Large intestine (tissue), 3 donors: ENCODE data around the gene BCR. TPM values are rescaled to one million over a fixed set of nuclear protein-coding genes. Genes with fewer than 3 reads are reported as not detected.
"Not testable (repeated sequence)": the region's sequence is repeated elsewhere in the genome, so short reads cannot be mapped to it uniquely, and the experiment has no call there.

Experiments used
- DNase-seq, 2 donors: peaks; one replicate each; pipeline versions ENCODE4 v3.0.0 to v3.0.0-alpha.2; 2013
- H3K27ac ChIP-seq: one replicate; pipeline ENCODE4 v1.5.1; 2013; ENCODE audit warnings: low read length
- H3K27me3 ChIP-seq: 2 replicates; pipeline ENCODE4 v1.6.1; 2013; ENCODE audit warnings: low read length; ENCODE audit not compliant: control insufficient read depth, insufficient read depth
- H3K36me3 ChIP-seq: 2 replicates; pipeline ENCODE4 v1.6.1; 2013; ENCODE audit warnings: low read length; ENCODE audit not compliant: control insufficient read depth, insufficient read depth
- H3K4me1 ChIP-seq: one replicate; pipeline ENCODE4 v1.6.1; 2013; ENCODE audit warnings: low read length; ENCODE audit not compliant: control insufficient read depth, insufficient read depth
- H3K4me3 ChIP-seq: one replicate; pipeline ENCODE4 v1.5.1; 2013; ENCODE audit warnings: low read length
- H3K9me3 ChIP-seq: one replicate; pipeline ENCODE4 v1.6.1; 2013; ENCODE audit warnings: mild to moderate bottlenecking, low read depth, low read length, moderate library complexity; ENCODE audit not compliant: control insufficient read depth
- WGBS: methylation state at CpG from one replicate; pipeline ENCODE4 v1.1.5; 2013; ENCODE audit warnings: low lambda C conversion rate; ENCODE audit not compliant: insufficient coverage; 5-methylcytosine and 5-hydroxymethylcytosine counted together
- polyA plus RNA-seq: library from polyadenylated mRNA; unstranded; fragments of 120-200 nt; gene quantifications from one replicate; pipeline ENCODE4 v1.2.1, GENCODE V29; 2013

Gene BCR
- polyA plus RNA-seq, 1 donor = 29.0 TPM

DNA sequence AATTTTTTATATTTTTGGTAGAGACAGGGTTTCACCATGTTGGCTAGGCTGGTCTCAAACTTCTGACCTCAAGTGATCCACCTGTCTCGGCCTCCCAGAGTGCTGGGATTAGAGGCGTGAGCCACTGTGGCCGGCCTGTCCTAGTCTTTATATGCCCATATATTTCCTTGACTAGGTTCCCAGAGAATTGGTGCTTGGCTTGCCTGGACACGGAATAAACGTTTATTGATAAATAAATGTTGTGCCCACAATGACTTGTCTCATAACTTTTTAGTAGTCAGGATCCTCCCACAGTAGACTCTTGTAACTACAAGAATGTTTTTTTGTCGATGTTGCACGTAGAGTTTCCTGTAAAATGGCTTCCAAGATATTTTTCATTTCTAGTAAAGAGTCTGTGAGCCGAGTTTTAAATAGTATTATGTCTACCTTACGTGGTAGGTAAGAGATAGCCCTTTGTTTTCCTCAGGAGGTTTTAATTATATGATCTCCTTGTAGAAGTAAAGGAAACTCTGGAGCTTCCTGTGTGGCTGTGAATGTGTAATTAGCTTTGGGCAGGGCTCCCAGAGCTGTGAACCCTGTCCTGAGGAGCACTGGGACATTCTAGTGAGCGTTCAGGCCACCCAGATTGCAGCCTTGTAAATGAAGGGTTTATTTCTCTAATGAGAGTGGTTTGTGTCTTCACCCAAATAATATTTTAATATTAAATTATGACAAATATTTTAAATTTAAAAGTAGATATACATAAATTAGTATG, 161.8 kb downstream of the BCR start:
- WGBS = 100% methylated on average over 1 of the region's 10 CpGs
- H3K36me3 ChIP-seq, H3K4me1 ChIP-seq, H3K9me3 ChIP-seq, DNase-seq, H3K27ac ChIP-seq, H3K4me3 ChIP-seq, H3K27me3 ChIP-seq: not testable (repeated sequence)

DNA sequence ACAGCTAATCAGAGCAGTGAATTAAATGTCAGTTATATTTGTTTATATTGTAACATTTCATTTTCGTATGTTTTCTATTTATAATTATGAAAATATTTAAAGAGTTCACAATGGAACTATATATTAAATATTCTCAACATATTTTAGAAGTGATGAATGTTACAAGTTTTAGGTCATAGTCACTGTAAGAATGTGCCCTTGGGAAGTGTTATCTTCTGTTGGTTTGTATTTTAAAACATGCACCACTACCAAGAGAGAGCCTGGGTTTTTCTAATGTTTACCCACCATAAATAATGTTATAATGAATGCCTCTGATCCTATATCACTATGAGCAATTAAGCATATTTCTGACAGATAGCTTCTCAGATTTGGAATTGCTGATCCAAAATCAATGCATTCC, 171.0 kb downstream of the BCR start:
- WGBS = 100% methylated on average over 1 of the region's 1 CpG
- Histone ChIP-seq H3K27me3 (no peaks in the 10 kb centered on the region), H3K4me1 (no peaks in the 10 kb centered on the region), H3K4me3 (no peak overlapping the region), H3K27ac (no peak overlapping the region), H3K36me3 (no peaks in the 10 kb centered on the region), H3K9me3 (no peaks in the 10 kb centered on the region)
- DNase-seq = no peak

DNA sequence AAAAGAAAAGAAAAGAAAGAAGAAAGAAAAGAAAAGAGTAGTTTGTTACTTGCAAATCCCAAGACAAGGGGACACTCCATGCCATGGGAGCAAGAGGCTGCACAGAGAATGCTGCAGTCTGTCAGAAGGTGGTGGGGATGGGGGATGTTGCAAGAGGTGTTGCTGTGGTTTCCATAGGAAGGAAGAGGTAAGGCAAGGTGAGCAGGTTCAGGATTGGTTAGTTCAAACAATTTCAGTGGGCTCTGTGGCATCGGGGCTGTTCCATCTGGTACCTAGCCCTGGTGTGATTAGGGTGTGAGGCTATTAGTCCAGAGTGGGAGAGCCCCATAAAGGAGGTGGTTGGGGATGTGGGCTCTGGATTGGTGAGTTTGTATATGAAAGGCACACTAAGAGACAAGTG, 172.7 kb downstream of the BCR start:
- H3K4me3 ChIP-seq = no peak overlapping the region
- WGBS = no CpG with 5 or more reads among the region's 1 CpG
- no peaks in the 10 kb centered on the region for H3K27me3 ChIP-seq
- H3K9me3 ChIP-seq = no peaks in the 10 kb centered on the region
- no peaks in the 10 kb centered on the region for H3K4me1 ChIP-seq
- H3K36me3 ChIP-seq = no peaks in the 10 kb centered on the region
- no peak overlapping the region for H3K27ac ChIP-seq
- DNase-seq = no peak

DNA sequence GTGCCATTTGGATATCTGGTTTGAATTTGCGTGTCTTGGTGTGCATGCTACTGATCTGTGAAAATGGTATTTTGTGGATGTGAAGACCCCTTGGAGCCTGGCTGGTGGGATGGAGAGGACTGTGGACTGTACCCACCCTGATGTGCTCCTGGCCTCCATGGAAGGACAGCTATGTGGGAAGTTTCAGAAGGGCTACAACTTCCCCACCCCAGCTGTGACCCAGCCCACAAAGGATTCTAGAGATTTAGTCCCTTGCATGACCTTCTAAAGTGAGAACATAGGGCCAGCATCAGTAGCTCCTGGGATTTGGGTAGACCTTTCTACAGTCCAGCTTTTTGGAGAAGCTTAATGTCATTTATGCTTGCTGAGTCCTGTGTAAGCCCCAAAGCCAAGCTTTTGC, 173.4 kb downstream of the BCR start:
- H3K4me3 ChIP-seq = no peak overlapping the region
- no peak overlapping the region for H3K27ac ChIP-seq
- DNase-seq = no peak
- no peaks in the 10 kb centered on the region for H3K4me1 ChIP-seq
- WGBS = no CpG with 5 or more reads among the region's 1 CpG
- H3K36me3 ChIP-seq = no peaks in the 10 kb centered on the region
- H3K27me3 ChIP-seq = no peaks in the 10 kb centered on the region
- no peaks in the 10 kb centered on the region for H3K9me3 ChIP-seq

DNA sequence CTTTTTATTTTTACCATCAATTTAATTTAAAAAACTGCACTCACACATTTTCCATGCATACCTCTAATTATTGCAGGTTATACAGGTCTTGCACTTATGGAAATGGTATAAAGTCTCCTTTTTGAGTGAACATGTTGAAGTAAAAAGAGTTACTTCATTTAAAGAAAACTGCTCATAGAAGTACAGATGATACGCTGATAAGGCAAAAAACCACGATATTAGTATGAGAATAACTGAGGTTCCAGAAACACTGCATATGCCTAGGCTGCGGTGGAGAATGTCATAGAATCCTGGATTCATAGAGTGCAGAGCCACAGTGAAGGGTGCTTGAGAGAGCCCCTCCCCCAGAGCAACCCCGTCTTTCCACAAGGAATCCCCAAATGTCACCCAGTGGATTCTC, 175.8 kb downstream of the BCR start:
- Histone ChIP-seq H3K9me3 (no peaks in the 10 kb centered on the region), H3K36me3 (no peaks in the 10 kb centered on the region), H3K27me3 (no peaks in the 10 kb centered on the region), H3K27ac (no peak overlapping the region), H3K4me1 (no peaks in the 10 kb centered on the region), H3K4me3 (no peak overlapping the region)
- DNase-seq = no peak
- WGBS = no CpG with 5 or more reads among the region's 4 CpGs

DNA sequence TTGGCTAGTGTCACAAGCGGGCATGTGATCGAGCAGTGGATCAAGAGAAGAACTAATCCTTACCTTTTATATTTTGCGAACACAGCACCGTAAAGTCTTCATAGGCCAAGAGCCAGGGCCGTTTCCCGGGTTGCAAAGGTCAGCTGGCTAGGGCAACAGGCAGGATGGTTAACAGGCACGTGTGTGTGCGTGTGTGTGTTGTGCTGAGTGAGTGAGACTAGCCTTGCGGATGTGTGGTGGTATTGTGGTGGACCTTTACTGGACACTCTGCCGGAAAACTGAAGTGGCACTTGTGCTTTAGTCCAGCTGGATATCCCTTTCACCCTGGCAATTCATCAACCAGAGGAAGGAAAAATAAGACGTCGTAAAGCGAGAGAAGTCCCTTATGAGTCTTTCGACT, 176.7 kb downstream of the BCR start:
- DNase-seq = no peak
- Histone ChIP-seq H3K36me3 (no peaks in the 10 kb centered on the region), H3K4me3 (no peak overlapping the region), H3K4me1 (no peaks in the 10 kb centered on the region), H3K27me3 (no peaks in the 10 kb centered on the region), H3K27ac (no peak overlapping the region), H3K9me3 (no peaks in the 10 kb centered on the region)
- 73% methylated on average over 3 of the region's 14 CpGs for WGBS

DNA sequence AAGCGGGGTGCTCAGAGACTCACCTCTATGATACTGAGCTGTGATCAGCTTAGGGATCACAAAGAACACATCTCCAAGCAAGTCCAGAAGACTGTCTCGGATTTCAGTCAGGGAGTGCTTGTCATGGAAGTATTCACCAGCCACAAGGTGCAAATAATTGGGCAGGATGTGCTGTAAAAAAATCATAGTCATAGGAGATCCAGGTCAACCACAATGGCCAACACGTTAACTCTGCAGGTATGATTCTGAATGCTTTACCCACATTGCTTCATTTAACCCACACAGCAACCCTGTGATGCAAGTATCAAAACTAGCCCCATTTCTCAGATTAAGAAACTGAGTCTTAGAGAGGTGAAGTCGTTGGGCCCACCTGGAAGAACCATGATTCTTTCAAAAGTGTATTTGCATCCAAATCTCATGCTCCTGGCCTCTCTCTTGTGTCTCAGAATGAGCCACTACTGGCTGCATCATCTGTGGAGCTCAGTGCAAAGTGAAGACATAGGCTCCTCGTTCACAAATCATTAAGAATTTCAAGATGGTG, 179.3 kb downstream of the BCR start:
- H3K36me3 ChIP-seq = no peaks in the 10 kb centered on the region
- no peaks in the 10 kb centered on the region for H3K9me3 ChIP-seq
- no peaks in the 10 kb centered on the region for H3K4me1 ChIP-seq
- no peak overlapping the region for H3K4me3 ChIP-seq
- no peak for DNase-seq
- no CpG with 5 or more reads among the region's 5 CpGs for WGBS
- H3K27me3 ChIP-seq = no peaks in the 10 kb centered on the region
- H3K27ac ChIP-seq = no peak overlapping the region

DNA sequence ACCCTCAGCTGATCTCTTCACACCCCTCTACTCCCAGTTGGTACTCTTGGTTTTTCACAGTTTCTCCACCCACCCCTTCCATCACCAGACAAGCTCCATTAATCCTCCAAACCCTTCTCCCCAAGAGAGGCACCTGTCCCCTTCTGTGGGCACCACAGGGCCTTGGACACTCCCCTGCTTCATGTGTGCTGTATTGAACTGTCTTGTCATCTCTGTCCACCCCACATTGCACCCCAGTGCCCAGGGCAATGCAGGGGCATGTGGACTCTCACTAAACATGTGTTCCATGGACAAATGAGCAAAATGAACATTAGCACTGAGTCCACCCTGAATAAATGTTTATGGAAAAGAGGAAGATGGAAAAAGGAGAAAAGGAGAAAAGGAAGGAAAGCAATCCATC, 181.4 kb downstream of the BCR start:
- Histone ChIP-seq H3K9me3 (no peaks in the 10 kb centered on the region), H3K4me3 (no peak overlapping the region), H3K27me3 (no peaks in the 10 kb centered on the region), H3K36me3 (no peaks in the 10 kb centered on the region), H3K27ac (no peak overlapping the region), H3K4me1 (no peaks in the 10 kb centered on the region)
- DNase-seq = no peak

DNA sequence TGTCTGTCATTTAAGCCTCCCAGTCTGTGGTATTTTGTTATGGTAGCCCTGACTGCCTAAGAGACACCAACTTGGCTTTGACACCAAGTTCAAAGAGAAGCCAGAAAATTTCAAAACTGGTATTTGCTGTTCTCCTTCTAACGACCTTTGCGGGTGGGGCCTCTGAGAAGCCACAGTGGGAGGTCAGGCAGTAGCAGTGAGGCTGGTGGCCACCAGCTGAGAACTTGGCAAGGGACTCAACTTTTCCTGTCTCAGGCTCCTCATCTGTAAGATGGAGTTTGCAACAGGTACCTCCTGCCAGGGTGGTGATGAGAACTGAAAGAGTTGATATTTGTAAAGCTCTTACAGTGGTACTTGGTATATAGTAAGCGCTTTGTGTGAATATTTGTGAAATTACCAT, 183.4 kb downstream of the BCR start:
- DNase-seq = no peak
- WGBS = no CpG with 5 or more reads among the region's 3 CpGs
- Histone ChIP-seq H3K4me3 (no peak overlapping the region), H3K27me3 (no peaks in the 10 kb centered on the region), H3K4me1 (no peaks in the 10 kb centered on the region), H3K9me3 (no peaks in the 10 kb centered on the region), H3K36me3 (no peaks in the 10 kb centered on the region), H3K27ac (no peak overlapping the region)

DNA sequence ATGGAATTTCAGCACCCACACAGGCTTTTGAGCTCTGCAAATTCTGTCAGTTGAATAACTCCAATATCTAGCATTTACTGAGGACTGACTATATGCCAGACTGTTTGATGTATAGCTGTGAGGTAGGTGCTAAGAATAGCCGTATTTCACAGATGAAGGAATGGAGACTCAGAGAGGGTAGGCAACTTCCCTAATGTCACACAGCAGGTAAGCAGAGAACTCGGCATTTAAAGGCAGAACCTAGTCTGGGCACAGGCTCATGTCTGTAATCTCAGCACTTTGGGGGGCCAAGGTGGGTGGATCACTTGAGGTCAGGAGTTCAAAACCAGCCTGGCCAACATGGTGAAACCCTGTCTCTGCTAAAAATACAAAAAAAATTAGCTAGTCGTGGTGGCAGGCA, 184.1 kb downstream of the BCR start:
- Histone ChIP-seq H3K36me3 (no peaks in the 10 kb centered on the region), H3K27me3 (no peaks in the 10 kb centered on the region), H3K9me3 (no peaks in the 10 kb centered on the region), H3K27ac (no peak overlapping the region), H3K4me3 (no peak overlapping the region), H3K4me1 (no peaks in the 10 kb centered on the region)
- DNase-seq = no peak
- WGBS = 100% methylated on average over 1 of the region's 3 CpGs

DNA sequence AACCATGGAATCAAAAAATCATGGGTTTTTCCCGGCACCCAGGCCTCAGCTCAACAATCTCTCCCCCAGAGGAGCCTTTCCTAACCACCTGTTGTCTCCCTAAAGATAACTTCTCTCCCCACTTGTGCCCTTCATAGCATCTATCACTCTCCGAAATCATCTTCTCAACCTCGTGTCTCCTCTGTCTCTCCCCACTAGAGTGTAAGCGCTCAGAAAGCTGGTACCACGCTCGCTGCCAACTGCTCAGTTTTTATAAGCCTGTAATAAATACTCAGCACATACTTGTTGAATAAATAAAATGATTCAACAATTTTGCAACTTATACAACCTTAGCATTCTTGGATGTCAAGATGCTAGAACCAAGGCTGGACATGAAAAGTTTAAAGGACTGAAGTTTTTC, 185.2 kb downstream of the BCR start:
- no peaks in the 10 kb centered on the region for H3K9me3 ChIP-seq
- DNase-seq = no peak
- no peak overlapping the region for H3K4me3 ChIP-seq
- no peak overlapping the region for H3K27ac ChIP-seq
- H3K4me1 ChIP-seq = no peaks in the 10 kb centered on the region
- H3K36me3 ChIP-seq = no peaks in the 10 kb centered on the region
- no peaks in the 10 kb centered on the region for H3K27me3 ChIP-seq
- 90% methylated on average over 2 of the region's 6 CpGs for WGBS
